Right lobe of liver (tissue), 6 donors: Measurements from ENCODE around the gene LIMS1. TPM values are rescaled to one million over a fixed set of nuclear protein-coding genes. Genes with fewer than 3 reads are reported as not detected.
"Not testable (repeated sequence)": the region's sequence is repeated elsewhere in the genome, so short reads cannot be mapped to it uniquely, and the experiment has no call there.

Source experiments
- ATAC-seq, 4 donors: fragments of 200-7000 bp; cut with Tn5 transposase; one replicate each; pipeline ENCODE4 v1.9.1; 2020; ENCODE audit warnings: mild to moderate bottlenecking in 4 of 4, moderate library complexity in 4 of 4
- DNase-seq, 3 donors: peaks; one replicate each; pipeline ENCODE4 v3.0.0-alpha.2; 2020
- H3K27ac ChIP-seq, 3 donors: fragments of 200-600 bp; one replicate each; pipeline ENCODE4 v1.8.0; 2022
- H3K27me3 ChIP-seq, 2 donors: fragments of 200-600 bp; one replicate each; pipeline ENCODE4 v1.8.0; 2022
- H3K36me3 ChIP-seq, 4 donors: fragments of 200-600 bp; sonication (generic) in 1 of 4; one replicate each; pipeline versions ENCODE4 v1.5.1 to v1.8.0; 2017 to 2022; ENCODE audit warnings: control low read depth in 1 of 4
- H3K4me1 ChIP-seq, 4 donors: fragments of 200-600 bp; sonication (generic) in 1 of 4; one replicate each; pipeline versions ENCODE4 v1.5.1 to v1.8.0; 2017 to 2022; ENCODE audit warnings: control low read depth in 1 of 4
- H3K4me3 ChIP-seq, 3 donors: fragments of 200-600 bp; one replicate each; pipeline ENCODE4 v1.8.0; 2022
- H3K9me3 ChIP-seq, 4 donors: fragments of 200-600 bp; sonication (generic) in 1 of 4; one replicate each; pipeline versions ENCODE4 v1.5.1 to v1.8.0; 2017 to 2022; ENCODE audit warnings: control low read depth in 1 of 4
- CTCF ChIP-seq, 4 donors: fragments of 200-600 bp in 3 of 4; fragments of 450-650 bp in 1 of 4; IDR thresholded peaks; one replicate each; pipeline versions ENCODE4 v1.5.1 to v1.8.0; 2016 to 2022; ENCODE audit warnings: antibody characterized with exemption in 4 of 4, mild to moderate bottlenecking in 2 of 4
- POLR2A ChIP-seq: fragments of 450-650 bp; IDR thresholded peaks from one replicate; pipeline ENCODE4 v1.6.1; 2017; ENCODE audit warnings: antibody characterized with exemption, mild to moderate bottlenecking
- WGBS: methylation state at CpG from one replicate; pipeline ENCODE4 v1.1.6; 2018; ENCODE audit warnings: low coverage, low lambda C conversion rate; ENCODE audit not compliant: insufficient coverage; ENCODE audit errors: missing lambda C conversion rate; 5-methylcytosine and 5-hydroxymethylcytosine counted together
- intact Hi-C, 2 donors: fragments of 100-400 bp; cut with DNase I; formaldehyde crosslinking; loops; one replicate each; pipeline versions ENCODE4 v1.11.2 to v1.14.1; 2022
- total RNA-seq, 6 experiments: library from RNA; depleted of rRNA in 2 of 6; stranded (reverse); fragments of >200 nt in 2 of 6; fragmentation: NEBNext Ultra II Directional in 3 of 6; extraction: Animal tissue kit (Norgen Biotek cat#: 25700) in 3 of 6; gene quantifications; one replicate each; pipeline versions ENCODE4 v1.1.0 to v1.2.4, GENCODE V29; 2016 to 2023
- donor health status: DM: no; HTN: yes; CAD: no.
- donor health status: DM: no; HTN: no; CAD: no.
- donor health status: DM: no; HTN: no; CAD: no.
- donor health status: DM: no; HTN: yes; CAD: no.
- donor health status: DM: no; HTN: yes; CAD: no.

LIMS1 gene
- total RNA-seq, 6 experiments from 2014 or later = 15.7 to 33.0 (median 18.7) TPM

- Histone ChIP-seq H3K4me3 (no peak overlapping the region), H3K4me1 (peaks cover 0 to 11% (median 0%) of the 10 kb centered on the region in 4 donors), H3K36me3 (no peaks in the 10 kb centered on the region), H3K27me3 (no peaks in the 10 kb centered on the region), H3K27ac (no peak overlapping the region), H3K9me3 (no peaks in the 10 kb centered on the region)
- DNase-seq (peak in 2 of 3 donors; percentile 25 to 53), ATAC-seq (peak; percentile 34 to 66 (median 49))
- WGBS = 35% methylated on average over 4 of the region's 7 CpGs
- TF ChIP-seq CTCF (IDR thresholded peaks at IDR 0.05) = no peak
- no peak for TF ChIP-seq POLR2A
- intact Hi-C loops = no loop called here
These were observed 157.2 kb downstream of the LIMS1 start for GRCh38 chr2:108691447-108691846.

- no peaks in the 10 kb centered on the region for H3K36me3 ChIP-seq
- no peaks in the 10 kb centered on the region for H3K9me3 ChIP-seq
- no peak overlapping the region for H3K4me3 ChIP-seq
- H3K27ac ChIP-seq = no peak overlapping the region
- WGBS = 85% methylated on average over 3 of the region's 3 CpGs
- ATAC-seq (no peak), DNase-seq (no peak)
- H3K27me3 ChIP-seq = no peaks in the 10 kb centered on the region
- no peaks in the 10 kb centered on the region for H3K4me1 ChIP-seq
- intact Hi-C loops = no loop called here
- TF ChIP-seq POLR2A (no peak), CTCF (IDR thresholded peaks at IDR 0.05) (no peak)
These were observed 166.9 kb downstream of the LIMS1 start for GRCh38 chr2:108701208-108701607.

- ATAC-seq (no peak), DNase-seq (no peak)
- Histone ChIP-seq H3K27ac (no peak overlapping the region), H3K4me3 (no peak overlapping the region), H3K36me3 (no peaks in the 10 kb centered on the region), H3K9me3 (no peaks in the 10 kb centered on the region), H3K27me3 (no peaks in the 10 kb centered on the region), H3K4me1 (no peaks in the 10 kb centered on the region)
- intact Hi-C loops = no loop called here
- TF ChIP-seq CTCF (IDR thresholded peaks at IDR 0.05) (no peak), POLR2A (no peak)
- 59% methylated on average over 2 of the region's 2 CpGs for WGBS
These were observed 167.5 kb downstream of the LIMS1 start for GRCh38 chr2:108701806-108702205.

GRCh38 chr2:108704871-108705270 lies 170.6 kb downstream of the LIMS1 start:
- H3K4me3 ChIP-seq = no peak overlapping the region
- H3K4me1 ChIP-seq = no peaks in the 10 kb centered on the region
- no peaks in the 10 kb centered on the region for H3K27me3 ChIP-seq
- DNase-seq = no peak
- WGBS = no CpG with 5 or more reads among the region's 1 CpG
- H3K36me3 ChIP-seq = no peaks in the 10 kb centered on the region
- intact Hi-C loops = no loop called here
- H3K27ac ChIP-seq = no peak overlapping the region
- ATAC-seq = no peak
- no peak for TF ChIP-seq POLR2A
- no peaks in the 10 kb centered on the region for H3K9me3 ChIP-seq

- no peak overlapping the region for H3K27ac ChIP-seq
- intact Hi-C loops = no loop called here
These were observed 173.0 kb downstream of the LIMS1 start for GRCh38 chr2:108707300-108707699.

GRCh38 chr2:108716971-108717370 lies 182.7 kb downstream of the LIMS1 start:
- H3K9me3 ChIP-seq, H3K36me3 ChIP-seq, DNase-seq, H3K27ac ChIP-seq, H3K4me3 ChIP-seq, H3K27me3 ChIP-seq, H3K4me1 ChIP-seq, ATAC-seq, intact Hi-C loops: not testable (repeated sequence)
- 68% methylated on average over 3 of the region's 6 CpGs for WGBS

More at GRCh38 chr2:108707300-108707699, 173.0 kb downstream of the LIMS1 start:
- Histone ChIP-seq H3K4me1 (no peaks in the 10 kb centered on the region), H3K36me3 (no peaks in the 10 kb centered on the region), H3K9me3 (no peaks in the 10 kb centered on the region), H3K27me3 (no peaks in the 10 kb centered on the region), H3K4me3 (no peak overlapping the region)
- TF ChIP-seq CTCF (IDR thresholded peaks at IDR 0.05) = no peak
- TF ChIP-seq POLR2A = no peak
- no peak for ATAC-seq
- no peak for DNase-seq
